Measurements from ENCODE around the gene ZBTB32.

- TF ChIP-seq, protein P1, sequence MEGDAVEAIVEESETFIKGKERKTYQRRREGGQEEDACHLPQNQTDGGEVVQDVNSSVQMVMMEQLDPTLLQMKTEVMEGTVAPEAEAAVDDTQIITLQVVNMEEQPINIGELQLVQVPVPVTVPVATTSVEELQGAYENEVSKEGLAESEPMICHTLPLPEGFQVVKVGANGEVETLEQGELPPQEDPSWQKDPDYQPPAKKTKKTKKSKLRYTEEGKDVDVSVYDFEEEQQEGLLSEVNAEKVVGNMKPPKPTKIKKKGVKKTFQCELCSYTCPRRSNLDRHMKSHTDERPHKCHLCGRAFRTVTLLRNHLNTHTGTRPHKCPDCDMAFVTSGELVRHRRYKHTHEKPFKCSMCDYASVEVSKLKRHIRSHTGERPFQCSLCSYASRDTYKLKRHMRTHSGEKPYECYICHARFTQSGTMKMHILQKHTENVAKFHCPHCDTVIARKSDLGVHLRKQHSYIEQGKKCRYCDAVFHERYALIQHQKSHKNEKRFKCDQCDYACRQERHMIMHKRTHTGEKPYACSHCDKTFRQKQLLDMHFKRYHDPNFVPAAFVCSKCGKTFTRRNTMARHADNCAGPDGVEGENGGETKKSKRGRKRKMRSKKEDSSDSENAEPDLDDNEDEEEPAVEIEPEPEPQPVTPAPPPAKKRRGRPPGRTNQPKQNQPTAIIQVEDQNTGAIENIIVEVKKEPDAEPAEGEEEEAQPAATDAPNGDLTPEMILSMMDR (conservative IDR thresholded peaks at IDR 0.05), result no peak
- no peak for TF ChIP-seq ZFX (IDR thresholded peaks at IDR 0.05)
Measured at GRCh38 chr19:35730326-35730725, 26.0 kb downstream of the ZBTB32 start.
